Activated CD8-positive, alpha-beta memory T cell treated with anti-CD3 and anti-CD28 coated beads for 1 hour (primary cell): Measurements from ENCODE around the gene ASB18.
"Not testable (repeated sequence)": the region's sequence is repeated elsewhere in the genome, so short reads cannot be mapped to it uniquely, and the experiment has no call there.

Experiments
- DNase-seq, 2 donors: peaks; one replicate each; pipeline ENCODE4 v3.0.0-alpha.2; 2020; ENCODE audit warnings: low read depth in 1 of 2; ENCODE audit errors: extremely low read depth in 1 of 2

The ASB18 gene

DNA sequence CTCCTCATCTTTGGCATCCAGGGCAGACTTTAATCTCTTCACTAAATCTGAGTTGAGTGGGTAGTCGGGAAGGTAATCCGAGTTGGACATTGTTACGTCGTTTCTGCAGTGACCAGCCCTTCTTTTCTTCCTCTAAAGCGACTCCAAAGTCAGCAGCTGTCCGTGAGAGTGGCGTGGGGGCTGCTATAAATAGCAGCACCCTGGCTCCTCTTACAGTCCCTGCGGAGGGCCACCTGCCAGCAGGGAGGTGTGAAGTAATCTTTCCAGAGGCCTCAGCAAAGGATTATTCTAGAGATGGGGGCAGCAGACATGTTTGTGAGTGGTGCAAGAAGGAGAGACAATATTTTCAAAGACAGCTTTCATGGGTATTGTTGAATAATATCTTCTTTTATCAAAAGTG is at the start of gene ASB18:
TSS of gene ASB18 (minus strand) at position 151 of the 400 bp plus-strand sequence. CDS start at position 90, 61 bp downstream.
- DNase-seq = no peak

DNA sequence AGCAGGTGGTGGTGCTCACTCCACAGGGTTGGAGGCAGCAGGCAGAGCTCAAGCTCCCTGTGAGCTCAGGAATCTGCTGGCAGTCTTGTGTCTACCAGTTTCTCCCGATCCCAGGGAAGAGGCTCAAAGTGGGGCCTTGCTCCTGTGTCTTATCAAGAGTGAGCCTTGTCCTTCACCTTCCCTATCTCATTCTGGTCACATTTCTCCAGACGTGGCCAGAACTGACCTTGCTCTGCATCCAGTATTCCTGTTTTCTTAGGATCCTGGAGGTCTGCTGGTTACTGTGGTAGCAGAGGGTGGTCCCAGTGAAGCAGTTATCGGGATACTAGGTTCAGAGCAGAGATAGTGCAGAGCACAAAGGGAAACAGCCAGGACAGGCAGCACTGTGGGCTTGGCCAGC is 47.1 kb upstream of the ASB18 start:
- no peak for DNase-seq

DNA sequence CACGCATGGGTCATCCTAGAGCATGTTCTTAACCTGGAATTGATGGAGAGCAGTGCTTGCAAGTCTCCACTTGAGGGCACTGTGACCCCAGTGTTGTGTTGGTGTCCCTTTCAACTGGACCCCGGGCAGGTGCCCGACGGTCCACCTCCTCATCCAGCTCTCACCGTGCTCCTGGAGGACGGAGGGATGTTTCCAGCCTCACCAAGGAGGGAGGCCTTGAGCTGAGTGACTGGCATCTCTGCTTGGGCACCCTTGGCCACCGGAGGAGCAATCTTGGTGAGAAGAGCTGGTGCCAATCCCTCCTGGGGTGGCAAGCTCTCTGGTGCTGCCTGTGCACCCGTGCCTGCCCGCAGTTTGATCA is 45.4 kb upstream of the ASB18 start:
- DNase-seq = no peak

GRCh38 chr2:236308855-236309668 is 44.9 kb upstream of the ASB18 start:
- no peak for DNase-seq

DNA sequence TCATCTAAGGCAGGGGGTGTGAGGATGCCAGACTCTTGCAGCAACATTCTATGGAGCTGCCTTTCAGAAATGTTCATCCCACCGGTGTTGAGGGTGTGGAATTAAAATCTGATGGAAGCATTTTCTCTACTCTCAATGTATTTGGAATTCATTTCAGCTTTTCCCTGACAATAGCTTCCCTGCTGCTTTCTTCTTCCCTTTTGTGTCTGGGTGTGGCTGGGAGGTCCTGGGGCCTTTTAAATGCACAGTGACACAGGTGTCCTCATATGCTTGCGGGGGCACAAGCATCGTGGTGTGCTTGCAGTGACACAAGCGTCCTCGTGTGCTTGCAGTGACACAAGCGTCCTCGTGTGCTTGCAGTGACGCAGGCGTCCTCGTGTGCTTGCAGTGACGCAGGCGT is 43.4 kb upstream of the ASB18 start:
- no peak for DNase-seq

- no peak for DNase-seq
These were observed 42.8 kb upstream of the ASB18 start for GRCh38 chr2:236306825-236307540.

GRCh38 chr2:236305964-236306605 is 41.9 kb upstream of the ASB18 start:
- no peak for DNase-seq

DNA sequence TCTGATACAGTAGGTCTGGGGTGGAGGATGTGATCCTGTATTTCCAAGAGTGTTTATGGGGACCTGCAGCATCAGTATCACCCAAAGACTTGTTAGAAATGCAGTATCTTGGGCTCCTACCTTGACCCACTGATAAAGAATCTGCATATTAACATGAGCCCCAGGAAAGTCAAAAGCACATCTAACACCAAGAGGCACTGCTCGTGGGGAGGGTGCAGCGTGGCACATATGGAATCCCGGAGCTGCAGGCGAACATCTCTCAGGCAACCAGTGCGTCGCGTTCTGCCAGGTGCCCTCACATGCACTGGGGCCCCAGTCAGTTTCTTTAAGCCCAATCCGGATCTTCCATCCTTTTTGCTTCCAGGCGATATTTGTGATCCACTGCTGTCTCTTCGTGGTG is 41.3 kb upstream of the ASB18 start:
- no peak for DNase-seq

GRCh38 chr2:236303935-236304334 is 39.7 kb upstream of the ASB18 start:
- DNase-seq = no peak

GRCh38 chr2:236302555-236302954 is 38.3 kb upstream of the ASB18 start:
- DNase-seq = no peak

DNA sequence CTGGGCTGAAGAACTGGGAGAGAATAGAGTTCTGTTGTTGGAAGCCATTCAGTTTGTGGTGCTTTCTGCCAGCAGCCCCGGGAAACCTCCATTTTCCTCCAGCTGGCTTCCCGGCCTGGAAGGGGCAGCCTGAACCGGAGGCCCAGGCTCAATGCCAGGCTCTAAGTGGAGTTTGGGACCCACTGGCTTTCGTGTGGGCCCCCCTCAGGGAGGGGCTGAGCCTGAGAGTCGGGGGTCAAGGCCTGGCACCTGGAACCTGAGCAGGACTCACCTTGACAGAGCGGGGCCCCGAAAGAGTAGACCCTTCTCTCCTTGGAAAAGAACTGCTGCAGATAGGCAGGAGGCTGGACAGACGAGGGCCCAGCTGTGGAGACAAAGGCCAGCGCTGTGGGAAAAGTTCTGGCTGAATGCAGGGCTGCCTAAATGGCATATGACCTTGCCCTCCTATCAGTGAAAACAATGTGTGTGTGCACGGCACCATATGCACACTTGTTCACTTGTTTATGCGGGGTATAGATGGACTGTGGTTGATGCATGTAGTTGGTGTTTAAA is 34.8 kb upstream of the ASB18 start:
- DNase-seq = no peak

DNA sequence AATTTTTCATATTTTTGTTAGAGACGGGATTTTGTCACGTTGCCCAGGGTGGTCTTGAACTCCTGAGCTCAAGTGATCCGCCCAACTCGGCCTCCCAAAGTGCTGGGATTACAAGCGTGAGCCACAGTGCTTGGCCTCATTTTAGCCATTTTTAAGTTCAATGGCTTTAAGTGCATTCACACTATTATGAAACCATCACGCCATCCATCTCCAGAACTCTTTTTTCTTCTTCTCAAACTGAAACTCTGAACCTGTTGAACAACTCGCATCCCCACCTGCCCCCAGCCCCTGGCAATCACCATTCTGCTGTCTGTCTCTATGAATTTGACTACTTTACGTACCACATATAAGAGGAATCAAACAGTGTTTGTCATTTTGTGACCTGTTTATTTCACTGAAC is 31.3 kb upstream of the ASB18 start:
- no peak for DNase-seq

DNA sequence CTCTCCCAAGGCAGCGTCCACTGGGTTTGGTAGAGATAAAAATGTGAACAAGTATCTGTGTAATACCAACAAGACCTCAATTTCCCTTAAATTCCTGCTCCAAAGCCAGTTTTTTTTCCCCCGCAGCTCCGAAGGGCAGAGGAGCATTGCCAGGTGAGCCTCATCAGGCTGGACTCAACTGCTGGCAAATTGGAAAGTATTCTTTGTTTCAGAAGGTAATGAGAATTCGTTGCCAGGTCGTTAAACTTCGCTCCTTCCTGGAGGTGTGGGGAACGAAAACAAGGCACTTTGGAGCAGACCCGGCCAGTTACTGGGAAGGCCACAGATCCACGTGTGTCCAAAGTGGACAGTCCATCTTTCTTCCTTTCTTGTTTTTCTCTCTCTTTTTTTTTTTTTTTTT is 30.4 kb upstream of the ASB18 start:
- DNase-seq = no peak

- no peak for DNase-seq
These were observed 29.1 kb upstream of the ASB18 start for GRCh38 chr2:236293241-236293810.

DNA sequence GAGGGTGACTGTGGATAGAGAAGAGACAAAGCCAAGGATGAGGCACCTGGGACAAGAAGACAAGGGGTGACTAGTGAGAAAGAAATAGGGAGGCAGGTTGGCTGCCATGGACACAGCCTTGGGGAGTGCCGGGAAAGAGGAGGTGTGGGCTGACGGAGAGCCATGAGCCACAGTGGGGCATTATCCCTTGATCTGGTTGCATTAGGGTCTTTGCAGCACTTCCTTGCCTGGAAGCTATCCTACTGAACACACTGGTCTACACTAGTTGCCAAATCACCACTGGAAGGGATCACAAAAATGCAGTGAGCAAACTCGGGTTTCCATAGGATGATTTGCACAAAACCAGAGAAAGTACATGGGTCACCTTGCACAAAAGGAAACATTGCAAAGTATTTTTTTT is 27.7 kb upstream of the ASB18 start:
- DNase-seq = no peak

DNA sequence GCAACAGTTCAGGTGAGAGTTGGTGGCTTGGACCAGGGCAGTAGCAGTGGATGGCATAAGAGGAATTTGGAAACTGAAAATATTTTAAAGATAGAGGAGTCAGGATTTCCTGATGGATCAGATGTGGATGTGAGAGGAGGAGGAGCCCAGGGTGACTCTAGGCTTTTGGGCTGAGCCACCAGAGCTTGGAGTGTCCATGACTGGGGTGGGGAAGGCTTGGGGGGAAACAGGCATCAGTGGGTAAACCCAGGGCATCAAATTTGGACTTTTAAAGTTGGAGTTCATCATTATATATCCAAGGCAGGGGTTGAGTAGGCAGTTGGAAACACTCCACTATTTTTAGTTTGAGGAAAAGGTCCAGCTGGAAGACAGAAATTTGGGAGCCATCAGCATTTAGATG is 27.3 kb upstream of the ASB18 start:
- DNase-seq = no peak

- DNase-seq = no peak
These were observed 26.7 kb upstream of the ASB18 start for GRCh38 chr2:236290742-236291425.

- DNase-seq = no peak
These were observed 25.7 kb upstream of the ASB18 start for GRCh38 chr2:236289766-236290462.

GRCh38 chr2:236288373-236288772 is 24.2 kb upstream of the ASB18 start:
- not testable (repeated sequence) for DNase-seq

- no peak for DNase-seq
These were observed 23.4 kb upstream of the ASB18 start for GRCh38 chr2:236287656-236288055.
